Urinary bladder (tissue), 3 donors: Measurements from ENCODE around the gene LOC101059915.

Experiments used
- DNase-seq: peaks from one replicate; pipeline ENCODE4 v3.0.0-alpha.2; 2015; ENCODE audit errors: extremely low spot score
- H3K27ac ChIP-seq: one replicate; pipeline ENCODE4 v1.5.1; 2013; ENCODE audit warnings: low read depth, mild to moderate bottlenecking, moderate library complexity
- H3K36me3 ChIP-seq: one replicate; pipeline ENCODE4 v1.6.1; 2013; ENCODE audit warnings: mild to moderate bottlenecking, moderate library complexity; ENCODE audit not compliant: insufficient read depth
- H3K4me1 ChIP-seq: one replicate; pipeline ENCODE4 v1.6.1; 2013; ENCODE audit warnings: mild to moderate bottlenecking, moderate library complexity; ENCODE audit not compliant: insufficient read depth
- H3K4me3 ChIP-seq: one replicate; pipeline ENCODE4 v1.5.1; 2013; ENCODE audit warnings: low read depth, low read length
- WGBS: extraction: QIAGEN DNeasy Blood & Tissue Kit; methylation state at CpG from one replicate; pipeline ENCODE4 v1.1.7; 2013; 5-methylcytosine and 5-hydroxymethylcytosine counted together
- donor health status: healthy with polysubstance abuse.
- donor health status: healthy.

LOC101059915 gene

GRCh38 chrX:71667328-71668247 lies at the start of gene LOC101059915:
Gene LOC101059915 (plus strand): TSS chrX:71667546.
- Histone ChIP-seq H3K27ac (no peak within 1 kb of the TSS), H3K4me3 (no peak within 1 kb of the TSS), H3K4me1 (no peaks in the 10 kb centered on the region), H3K36me3 (no peaks in the 10 kb centered on the region)
- WGBS, result 95% methylated on average over 50 of the region's 50 CpGs
- DNase-seq, result no peak

GRCh38 chrX:71617742-71618141 lies 49.6 kb upstream of the LOC101059915 start:
- Histone ChIP-seq H3K4me3 (peak overlapping the region; percentile 14), H3K27ac (peak overlapping the region; percentile 23), H3K36me3 (peaks cover 4% of the 10 kb centered on the region), H3K4me1 (no peaks in the 10 kb centered on the region)
- no peak for DNase-seq
- 74% methylated on average over 8 of the region's 8 CpGs for WGBS

GRCh38 chrX:71618303-71618721 lies 49.0 kb upstream of the LOC101059915 start, which contains the start of gene CXCR3:
Gene CXCR3 (minus strand): TSS chrX:71618511. CDS start chrX:71618449, 62 bp downstream.
- H3K4me1 ChIP-seq, result no peaks in the 10 kb centered on the region
- H3K36me3 ChIP-seq, result peaks cover 4% of the 10 kb centered on the region
- no peak for DNase-seq
- H3K27ac ChIP-seq, result peak within 1 kb of the TSS; percentile 23
- 78% methylated on average over 4 of the region's 4 CpGs for WGBS
- H3K4me3 ChIP-seq, result peak within 1 kb of the TSS; percentile 14

GRCh38 chrX:71618787-71619186 lies 48.6 kb upstream of the LOC101059915 start:
- Histone ChIP-seq H3K4me1 (no peaks in the 10 kb centered on the region), H3K36me3 (peaks cover 2% of the 10 kb centered on the region), H3K27ac (no peak overlapping the region), H3K4me3 (no peak overlapping the region)
- no peak for DNase-seq
- WGBS, result 93% methylated on average over 3 of the region's 3 CpGs

- Histone ChIP-seq H3K27ac (no peak overlapping the region), H3K4me1 (no peaks in the 10 kb centered on the region), H3K4me3 (no peak overlapping the region), H3K36me3 (peaks cover 2% of the 10 kb centered on the region)
- no peak for DNase-seq
- 91% methylated on average over 8 of the region's 8 CpGs for WGBS
These were observed 48.2 kb upstream of the LOC101059915 start for GRCh38 chrX:71619193-71619592.

- peaks cover 2% of the 10 kb centered on the region for H3K36me3 ChIP-seq
- no peak overlapping the region for H3K27ac ChIP-seq
- H3K4me1 ChIP-seq, result no peaks in the 10 kb centered on the region
- no peak for DNase-seq
- H3K4me3 ChIP-seq, result no peak overlapping the region
- WGBS, result 91% methylated on average over 1 of the region's 1 CpG
These were observed 47.4 kb upstream of the LOC101059915 start for GRCh38 chrX:71619986-71620385.

GRCh38 chrX:71621603-71622002 lies 45.7 kb upstream of the LOC101059915 start:
- 49% methylated on average over 6 of the region's 6 CpGs for WGBS
- Histone ChIP-seq H3K27ac (peak overlapping the region; percentile 35), H3K36me3 (no peaks in the 10 kb centered on the region), H3K4me1 (no peaks in the 10 kb centered on the region), H3K4me3 (no peak overlapping the region)
- no peak for DNase-seq

GRCh38 chrX:71622032-71622575 lies 45.2 kb upstream of the LOC101059915 start:
- peak overlapping the region; percentile 38 for H3K27ac ChIP-seq
- no peak overlapping the region for H3K4me3 ChIP-seq
- DNase-seq, result no peak
- H3K4me1 ChIP-seq, result no peaks in the 10 kb centered on the region
- no peaks in the 10 kb centered on the region for H3K36me3 ChIP-seq
- WGBS, result 69% methylated on average over 9 of the region's 9 CpGs

GRCh38 chrX:71622576-71623450 lies 44.5 kb upstream of the LOC101059915 start:
- Histone ChIP-seq H3K4me3 (no peak overlapping the region), H3K4me1 (no peaks in the 10 kb centered on the region), H3K36me3 (no peaks in the 10 kb centered on the region), H3K27ac (peak overlapping the region; percentile 74)
- WGBS, result 21% methylated on average over 13 of the region's 13 CpGs
- DNase-seq, result peak; percentile 13

GRCh38 chrX:71623714-71624113 lies 43.6 kb upstream of the LOC101059915 start:
- Histone ChIP-seq H3K4me3 (no peak overlapping the region), H3K36me3 (no peaks in the 10 kb centered on the region), H3K4me1 (no peaks in the 10 kb centered on the region), H3K27ac (no peak overlapping the region)
- WGBS, result 90% methylated on average over 3 of the region's 3 CpGs
- DNase-seq, result no peak

GRCh38 chrX:71625471-71625870 lies 41.9 kb upstream of the LOC101059915 start:
- DNase-seq, result no peak
- Histone ChIP-seq H3K4me3 (no peak overlapping the region), H3K27ac (no peak overlapping the region), H3K36me3 (no peaks in the 10 kb centered on the region), H3K4me1 (no peaks in the 10 kb centered on the region)
- 94% methylated on average over 5 of the region's 5 CpGs for WGBS

GRCh38 chrX:71626576-71626975 lies 40.8 kb upstream of the LOC101059915 start:
- Histone ChIP-seq H3K27ac (no peak overlapping the region), H3K36me3 (no peaks in the 10 kb centered on the region), H3K4me3 (no peak overlapping the region), H3K4me1 (no peaks in the 10 kb centered on the region)
- WGBS, result 88% methylated on average over 6 of the region's 6 CpGs
- no peak for DNase-seq

- WGBS, result 85% methylated on average over 14 of the region's 14 CpGs
- Histone ChIP-seq H3K36me3 (no peaks in the 10 kb centered on the region), H3K4me1 (no peaks in the 10 kb centered on the region), H3K4me3 (no peak overlapping the region), H3K27ac (no peak overlapping the region)
- no peak for DNase-seq
These were observed 39.5 kb upstream of the LOC101059915 start for GRCh38 chrX:71627588-71628404.
